ENCODE data around the gene ITGAX. TPM values are rescaled to one million over a fixed set of nuclear protein-coding genes. Genes with fewer than 3 reads are reported as not detected.
"Not testable (repeated sequence)": the region's sequence is repeated elsewhere in the genome, so short reads cannot be mapped to it uniquely, and the experiment has no call there.

ITGAX gene
- 1 to 10 TPM; 1.7 to 3.5 TPM for total RNA-seq
- long read RNA-seq, partial matches to known transcripts: 1 of 1 reads
- long read RNA-seq, other reads (novel, unspliced or antisense): 0 of 1 reads

- DNase-seq (peak; percentile 63), ATAC-seq (peak; percentile 48 to 63)
- intact Hi-C loops (cut with DNase I): no loop called here
Observed at GRCh38 chr16:31354394-31355291, at the start of gene ITGAX. Gene ITGAX, plus strand, starts transcription at chr16:31355176. Its CDS starts 79 bp downstream, at chr16:31355255.

DNA sequence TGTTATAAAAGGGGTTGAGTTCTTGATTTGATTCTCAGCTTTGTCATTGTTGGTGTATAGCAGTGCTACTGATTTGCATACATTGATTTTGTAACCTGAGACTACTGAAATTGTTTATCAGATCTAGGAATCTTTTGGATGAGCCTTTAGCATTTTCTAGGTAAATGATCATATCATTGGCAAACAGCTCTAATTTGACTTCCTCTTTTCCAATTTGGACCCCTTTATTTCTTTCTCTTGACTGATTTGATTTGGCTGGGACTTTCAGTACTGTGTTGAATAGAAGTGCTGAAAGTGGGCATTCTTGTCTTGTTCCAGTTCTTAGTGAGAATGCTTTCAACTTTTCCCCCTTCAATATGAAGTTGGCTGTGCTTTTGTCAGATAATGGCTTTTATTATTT lies 49.8 kb upstream of the ITGAX start:
- no peak for ATAC-seq

GRCh38 chr16:31308381-31308780 lies 46.6 kb upstream of the ITGAX start:
- ATAC-seq; DNase-seq; intact Hi-C loops (cut with DNase I): not testable (repeated sequence)

More for the DNA sequence above, 49.8 kb upstream of the ITGAX start:
- intact Hi-C loops (cut with DNase I): no loop called here
- no peak for DNase-seq

- intact Hi-C loops (cut with DNase I): no loop called here
- DNase-seq (no peak), ATAC-seq (no peak)
Observed at GRCh38 chr16:31322500-31322899, 32.5 kb upstream of the ITGAX start.

DNA sequence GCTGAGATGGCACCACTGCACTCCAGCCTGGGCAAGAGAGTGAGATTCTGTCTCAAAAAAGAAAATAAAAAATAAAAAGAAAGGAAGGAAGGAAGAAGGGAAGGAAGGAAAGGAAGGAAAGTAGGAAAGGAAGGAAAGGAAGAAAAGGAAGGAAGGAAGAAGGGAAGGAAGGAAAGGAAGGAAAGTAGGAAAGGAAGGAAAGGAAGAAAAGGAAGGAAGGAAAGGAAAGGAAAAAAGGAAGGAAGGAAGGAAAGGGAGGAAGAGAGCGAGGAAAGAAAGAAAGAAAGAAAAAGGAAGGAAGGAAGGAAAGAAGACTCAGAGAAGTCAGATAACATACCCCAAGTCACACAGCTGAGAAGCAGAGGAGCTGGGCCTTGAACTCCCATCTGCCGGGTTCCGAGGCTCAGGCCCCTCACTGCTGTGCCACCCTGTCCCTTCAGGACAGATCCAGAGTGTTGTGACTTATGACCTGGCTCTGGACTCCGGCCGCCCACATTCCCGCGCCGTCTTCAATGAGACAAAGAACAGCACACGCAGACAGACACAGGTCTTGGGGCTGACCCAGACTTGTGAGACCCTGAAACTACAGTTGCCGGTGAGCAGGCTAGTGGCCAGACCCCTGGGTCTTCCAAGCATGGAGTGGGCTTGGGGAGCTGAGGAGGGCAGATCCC lies 30.9 kb upstream of the ITGAX start:
- no peak for DNase-seq
- no peak for ATAC-seq
- intact Hi-C loops (cut with DNase I): no loop called here

- intact Hi-C loops (cut with DNase I): no loop called here
- no peak for ATAC-seq
- no peak for DNase-seq
Observed at GRCh38 chr16:31325171-31325570, 29.8 kb upstream of the ITGAX start.

GRCh38 chr16:31327646-31328225 lies 27.2 kb upstream of the ITGAX start:
- ATAC-seq (no peak), DNase-seq (no peak)
- intact Hi-C loops (cut with DNase I): no loop called here

- intact Hi-C loops (cut with DNase I): no loop called here
Observed at GRCh38 chr16:31328322-31329052, 26.5 kb upstream of the ITGAX start.

GRCh38 chr16:31329671-31330552 lies 25.1 kb upstream of the ITGAX start:
- ATAC-seq (peak in 1 of 2 donors; percentile 23), DNase-seq (no peak)
- intact Hi-C loops (cut with DNase I): no loop called here

More at GRCh38 chr16:31328322-31329052, 26.5 kb upstream of the ITGAX start:
- ATAC-seq (no peak), DNase-seq (no peak)

- no peak for DNase-seq
- no peak for ATAC-seq
- intact Hi-C loops (cut with DNase I): no loop called here
Observed at GRCh38 chr16:31330553-31330890, 24.5 kb upstream of the ITGAX start.

GRCh38 chr16:31331141-31331764 lies 23.7 kb upstream of the ITGAX start:
- DNase-seq: no peak
- intact Hi-C loops (cut with DNase I): no loop called here
- no peak for ATAC-seq

DNA sequence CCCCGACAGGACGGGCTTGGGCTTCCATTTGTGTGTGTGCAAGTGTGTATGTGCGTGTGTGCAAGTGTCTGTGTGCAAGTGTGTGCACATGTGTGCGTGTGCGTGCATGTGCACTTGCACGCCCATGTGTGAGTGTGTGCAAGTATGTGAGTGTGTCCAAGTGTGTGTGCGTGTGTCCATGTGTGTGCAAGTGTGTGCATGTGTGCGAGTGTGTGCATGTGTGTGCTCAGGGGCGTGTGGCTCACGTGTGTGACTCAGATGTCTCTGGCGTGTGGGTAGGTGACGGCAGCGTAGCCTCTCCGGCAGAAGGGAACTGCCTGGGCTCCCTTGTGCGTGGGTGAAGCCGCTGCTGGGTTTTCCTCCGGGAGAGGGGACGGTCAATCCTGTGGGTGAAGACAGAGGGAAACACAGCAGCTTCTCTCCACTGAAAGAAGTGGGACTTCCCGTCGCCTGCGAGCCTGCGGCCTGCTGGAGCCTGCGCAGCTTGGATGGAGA lies 23.1 kb upstream of the ITGAX start:
- ATAC-seq (no peak), DNase-seq (no peak)
- intact Hi-C loops (cut with DNase I): no loop called here

DNA sequence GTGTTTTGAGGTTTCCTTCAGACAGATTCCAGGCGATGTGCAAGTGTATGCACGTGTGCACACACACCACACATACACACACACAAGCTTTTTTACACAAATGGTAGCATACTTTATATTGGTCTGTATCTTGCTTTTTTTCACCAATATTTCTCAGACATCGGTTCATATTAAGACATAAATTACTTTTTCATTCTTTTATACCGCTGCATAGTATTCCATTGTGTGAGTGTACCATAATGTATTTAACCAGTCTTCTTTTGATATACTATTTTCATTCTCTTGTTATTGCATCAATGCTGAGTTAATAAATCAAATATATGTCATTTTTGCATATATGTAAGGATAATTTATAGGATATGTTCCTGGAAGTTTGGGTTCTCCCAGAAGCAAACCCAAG lies 22.4 kb upstream of the ITGAX start:
- intact Hi-C loops (cut with DNase I): no loop called here
- no peak for DNase-seq
- no peak for ATAC-seq

DNA sequence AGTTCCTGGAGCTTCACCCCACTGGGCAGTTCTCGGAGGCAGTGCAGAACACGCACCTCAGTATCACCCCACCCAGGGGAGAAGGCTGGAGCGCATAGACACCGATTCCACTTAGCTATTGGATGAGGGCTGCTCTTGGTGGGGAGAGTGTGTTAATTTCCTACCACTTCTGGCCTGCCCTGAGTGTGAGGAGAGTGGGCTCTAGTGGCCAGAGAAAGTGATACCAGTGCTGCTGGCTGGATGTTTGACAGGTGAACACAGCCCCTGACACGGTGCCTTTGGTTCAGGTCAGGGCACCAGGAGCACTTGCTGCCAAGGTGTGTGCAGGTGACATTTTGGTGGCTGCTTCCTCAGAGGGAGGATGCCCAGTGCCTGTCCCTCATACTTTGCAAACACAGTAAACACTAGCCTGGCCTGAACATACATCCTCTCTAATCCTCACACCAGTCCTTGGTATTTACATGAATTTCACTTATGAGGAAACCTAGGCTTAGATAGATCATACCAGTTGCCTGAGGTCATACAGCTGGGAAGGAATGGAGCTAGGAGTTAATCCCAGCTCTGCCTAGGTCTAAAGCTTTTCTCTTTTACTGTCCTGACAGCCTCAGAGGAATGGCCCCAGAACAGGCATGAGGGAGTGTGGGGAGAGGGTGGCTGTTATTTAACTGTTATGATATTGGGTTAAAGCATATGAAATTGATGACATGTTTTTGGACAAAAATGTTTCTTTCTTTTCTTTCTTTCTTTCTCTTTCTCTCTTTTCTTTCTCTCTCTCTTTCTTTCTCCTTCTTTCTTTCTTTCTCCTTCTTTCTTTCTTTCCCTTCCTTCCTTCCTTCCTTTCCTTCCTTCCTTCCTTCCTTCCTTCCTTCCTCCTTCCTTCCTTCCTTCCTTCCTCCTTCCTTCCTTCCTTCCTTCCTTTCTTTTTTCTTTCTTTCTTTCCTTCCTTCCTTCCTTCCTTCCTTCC lies 21.0 kb upstream of the ITGAX start:
- intact Hi-C loops (cut with DNase I): no loop called here
- ATAC-seq (peak; percentile 68 to 76), DNase-seq (no peak)

DNA sequence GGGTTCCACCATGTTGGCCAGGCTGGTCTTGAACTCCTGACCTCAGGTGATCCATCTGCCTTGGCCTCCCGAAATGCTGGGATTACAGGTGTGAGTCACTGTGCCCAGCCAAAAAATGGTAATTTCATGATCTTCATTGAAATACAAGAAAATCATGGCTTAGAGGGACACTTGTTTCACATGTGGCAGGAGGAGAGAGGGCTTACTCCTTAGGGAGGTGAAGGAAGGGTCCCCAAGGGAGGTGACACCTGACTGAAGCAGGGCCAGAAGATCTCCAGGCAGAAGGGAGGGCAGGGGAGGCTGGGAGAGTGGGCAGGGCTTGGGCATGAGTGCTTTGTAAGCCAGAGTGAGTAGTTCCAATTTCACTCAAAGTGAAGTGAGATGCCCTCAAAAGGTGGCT lies 20.0 kb upstream of the ITGAX start:
- DNase-seq (no peak), ATAC-seq (no peak)
- intact Hi-C loops (cut with DNase I): no loop called here

DNA sequence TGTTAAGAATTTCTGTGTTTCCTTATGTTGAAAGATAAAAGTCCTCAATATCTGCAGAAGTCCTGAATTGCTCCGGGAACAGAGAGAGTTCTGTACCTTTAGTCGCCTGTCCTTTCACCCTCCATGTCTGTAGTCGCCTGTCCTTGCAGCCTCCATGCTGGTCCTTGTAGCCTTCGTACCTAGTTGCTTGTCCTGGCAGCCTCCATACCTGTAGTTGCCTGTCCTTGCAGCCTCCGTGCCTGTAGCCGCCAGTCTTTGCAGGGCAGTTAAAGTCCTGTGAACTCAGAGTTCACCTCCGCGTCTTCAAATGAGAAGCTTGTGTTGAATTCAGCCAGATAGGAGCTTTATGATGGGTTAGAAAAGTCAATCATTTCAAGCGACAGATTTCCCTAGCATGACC lies 19.5 kb upstream of the ITGAX start:
- intact Hi-C loops (cut with DNase I): no loop called here
- ATAC-seq (no peak), DNase-seq (no peak)
